Measurements from ENCODE around the gene NIF3L1. TPM values are rescaled to one million over a fixed set of nuclear protein-coding genes. Genes with fewer than 3 reads are reported as not detected.

NIF3L1 gene
- total and polyA plus RNA-seq, 2 of the 13 experiments (the other 11 are each of a cell fraction or from before 2014, with no cell fraction given), result 67.9 to 75.2 TPM

- no peaks in the 10 kb centered on the region for H3K79me2 ChIP-seq (ENCODE audit: insufficient read depth, low read length)
- POLR2A ChIA-PET, result interaction anchor here (0.7 to 1.5 kb wide), 6 partner anchors 11 to 238 kb away, joined by 3 to 12 read pairs (median 4); partner anchors contain the start of genes CFLAR, CLK1, NIF3L1 and PPIL3
- WGBS (ENCODE audit: low lambda C conversion rate), result 90% methylated on average over 2 of the region's 2 CpGs
- BruUV-seq (replicated peaks), result no TSS peak
- H2AFZ ChIP-seq (ENCODE audit: low read length), result no peak overlapping the region
- H3K4me1 ChIP-seq (ENCODE audit: insufficient read depth, low read length), result peaks cover 27% of the 10 kb centered on the region
- CTCF ChIA-PET (ENCODE audit: low intra/inter-chr PET ratio, low total read pairs), result no interaction called here
- intact Hi-C loops (cut with micrococcal nuclease; ENCODE audit: unreplicated experiment), result no loop called here
- H3K9me3 ChIP-seq (ENCODE audit: low read length), result no peaks in the 10 kb centered on the region
- H3K27ac ChIP-seq (ENCODE audit: extremely low read length, insufficient read depth, low read length), result no peak overlapping the region
- no peak for DNase-seq (ENCODE audit: low spot score)
- peak; percentile 56 for ATAC-seq
- FAIRE-seq, result no peak
- in situ Hi-C loops (cut with HindIII; ENCODE audit: extremely low pct_ligation_motif_present, low pct_unique_long_range_greater_than_20kb), result no loop called here
- H3K9ac ChIP-seq (ENCODE audit: insufficient read depth, low read depth, low read length), result no peak overlapping the region
- H3K4me2 ChIP-seq (ENCODE audit: low read depth, low read length), result no peak overlapping the region
- no peaks in the 10 kb centered on the region for H4K20me1 ChIP-seq (ENCODE audit: insufficient read depth, low read length)
- no peaks in the 10 kb centered on the region; a peak in 1 of 5 replicates for H3K27me3 ChIP-seq (ENCODE audit: control insufficient read depth in 1 of 2, insufficient read depth in 2 of 2, low read length in 2 of 2)
- H3K36me3 ChIP-seq (replicated peaks in 1 of 2; ENCODE audit: control insufficient read depth in 1 of 2, insufficient read depth in 2 of 2, low read length in 2 of 2), result peaks cover 17 to 74% of the 10 kb centered on the region in 2 experiments
- H3K4me3 ChIP-seq (replicated peaks in 1 of 3; ENCODE audit: insufficient read depth in 1 of 3, low read depth in 2 of 3, low read length in 3 of 3), result no peak overlapping the region
- TF ChIP-seq CCAR2 (optimal IDR thresholded peaks at IDR 0.05; ENCODE audit: low read depth, low read length), result no peak
- no peak for TF ChIP-seq STAG1 (CRISPR knock-in tag; IDR thresholded peaks at IDR 0.05)
- TF ChIP-seq SALL2 (CRISPR knock-in tag; IDR thresholded peaks at IDR 0.05), result no peak
- TF ChIP-seq ZNF564 (CRISPR knock-in tag; IDR thresholded peaks at IDR 0.05), result no peak
- TF ChIP-seq EEA1 (CRISPR knock-in tag; IDR thresholded peaks at IDR 0.05; ENCODE audit: borderline replicate concordance), result no peak
- TF ChIP-seq FOXA3 (CRISPR knock-in tag; IDR thresholded peaks at IDR 0.05), result no peak
- no peak for TF ChIP-seq JUND (CRISPR knock-in tag; IDR thresholded peaks at IDR 0.05)
- TF ChIP-seq RARA (CRISPR knock-in tag; IDR thresholded peaks at IDR 0.05), result peak; percentile 47; the same call in 1 of the 2 replicates
- TF ChIP-seq KAT7 (CRISPR knock-in tag; IDR thresholded peaks at IDR 0.05; ENCODE audit: borderline replicate concordance), result no peak
- TF ChIP-seq NR2C2 (CRISPR knock-in tag; IDR thresholded peaks at IDR 0.05; ENCODE audit: borderline replicate concordance), result peak; percentile 84
- TF ChIP-seq TBX3 (IDR thresholded peaks at IDR 0.05; ENCODE audit: borderline replicate concordance), result no peak
- TF ChIP-seq NFKBIZ (CRISPR knock-in tag; IDR thresholded peaks at IDR 0.05), result no peak
- TF ChIP-seq LRRFIP1 (CRISPR knock-in tag; conservative IDR thresholded peaks at IDR 0.05), result no peak
- TF ChIP-seq PAXIP1 (CRISPR knock-in tag; conservative IDR thresholded peaks at IDR 0.05), result 0 out of 2 replicates have a peak, but pooled peaks have one; percentile 18
- no peak for TF ChIP-seq HMG20B (CRISPR knock-in tag; conservative IDR thresholded peaks at IDR 0.05)
- TF ChIP-seq ZNF776 (CRISPR knock-in tag; IDR thresholded peaks at IDR 0.05), result no peak
- TF ChIP-seq FOXP4 (CRISPR knock-in tag; IDR thresholded peaks at IDR 0.05), result no peak
- no peak for TF ChIP-seq KDM4B (CRISPR knock-in tag; IDR thresholded peaks at IDR 0.05)
Measured at GRCh38 chr2:200878289-200878880, 10.8 kb upstream of the NIF3L1 start.
